OCI-LY3 (cell line): ENCODE results near the gene XAB2.
"Not testable (repeated sequence)": the region's sequence is repeated elsewhere in the genome, so short reads cannot be mapped to it uniquely, and the experiment has no call there.

Experiments used
- H2AFZ ChIP-seq: fragments of 200-600, 300-600 bp; shearing (Covaris generic); 2 replicates; pipeline ENCODE4 v1.6.0; 2014; ENCODE audit warnings: antibody characterized with exemption, low read depth, low read length
- H3K27ac ChIP-seq: fragments of 200-600, 300-600 bp; sonication (generic); 2 replicates; pipeline ENCODE4 v1.5.1; 2014; ENCODE audit warnings: mild to moderate bottlenecking, low read length, moderate library complexity, mixed read lengths
- H3K27me3 ChIP-seq: fragments of 200-600, 300-600 bp; sonication (generic); 2 replicates; pipeline ENCODE4 v1.6.1; 2014; ENCODE audit warnings: low read depth, low read length, mixed read lengths
- H3K36me3 ChIP-seq: fragments of 200-600, 300-600 bp; sonication (generic); replicated peaks from 2 replicates; pipeline ENCODE3; 2014; ENCODE audit warnings: low read depth, low read length, mixed read lengths
- H3K4me1 ChIP-seq: fragments of 300-600, 200-600 bp; sonication (generic); 2 replicates; pipeline ENCODE4 v1.6.1; 2014; ENCODE audit warnings: low read length, mixed read lengths
- H3K4me2 ChIP-seq: fragments of 200-600, 300-600 bp; sonication (generic); 2 replicates; pipeline ENCODE4 v1.6.1; 2014; ENCODE audit warnings: low read length, mixed read lengths
- H3K4me3 ChIP-seq: fragments of 300-600, 200-600 bp; sonication (generic); 2 replicates; pipeline ENCODE4 v1.5.1; 2014; ENCODE audit warnings: antibody characterized with exemption, mild to moderate bottlenecking, low read length, moderate library complexity
- H3K79me2 ChIP-seq: fragments of 300-600, 200-600 bp; shearing (Covaris generic); 2 replicates; pipeline ENCODE4 v1.6.1; 2014; ENCODE audit warnings: mild to moderate bottlenecking, low read length, mixed read lengths
- H3K9ac ChIP-seq: fragments of 300-600, 200-600 bp; shearing (Covaris generic); 2 replicates; pipeline ENCODE4 v1.6.0; 2014; ENCODE audit warnings: mild to moderate bottlenecking, low read length, moderate library complexity
- H3K9me3 ChIP-seq: fragments of 200-600, 300-600 bp; shearing (Covaris generic); 2 replicates; pipeline ENCODE4 v1.6.1; 2014; ENCODE audit warnings: low read length, mixed read lengths; ENCODE audit not compliant: insufficient read depth
- H4K20me1 ChIP-seq: fragments of 200-600, 300-600 bp; sonication (generic); 2 replicates; pipeline ENCODE4 v1.6.1; 2016; ENCODE audit warnings: low read length, mixed read lengths; ENCODE audit not compliant: insufficient read depth
- CTCF ChIP-seq: fragments of 200-600, 300-600 bp; sonication (generic); IDR thresholded peaks from 2 replicates; pipeline ENCODE4 v1.5.1; 2014; ENCODE audit warnings: antibody characterized with exemption, low read length, low read depth
- EZH2phosphoT487 ChIP-seq: fragments of 200-600 bp; shearing (Covaris generic); IDR thresholded peaks from 2 replicates; pipeline ENCODE4 v1.6.1; 2018; ENCODE audit warnings: antibody characterized with exemption, mixed run types, low read depth

Gene XAB2

GRCh38 chr19:7578127-7578526 is 51.2 kb downstream of the XAB2 start:
- Histone ChIP-seq H3K27me3 (no peaks in the 10 kb centered on the region; the same call in 1 of the 2 replicates), H3K9ac (no peak overlapping the region), H3K36me3 (no peaks in the 10 kb centered on the region), H3K4me3 (no peak overlapping the region), H3K4me1 (no peaks in the 10 kb centered on the region), H4K20me1 (no peaks in the 10 kb centered on the region), H3K4me2 (no peak overlapping the region), H2AFZ (no peak overlapping the region), H3K27ac (no peak overlapping the region), H3K79me2 (no peaks in the 10 kb centered on the region), H3K9me3 (no peaks in the 10 kb centered on the region)
- no peak for TF ChIP-seq EZH2phosphoT487
- no peak for TF ChIP-seq CTCF

GRCh38 chr19:7577422-7577821 is 51.9 kb downstream of the XAB2 start:
- not testable (repeated sequence) for H3K79me2 ChIP-seq, H3K36me3 ChIP-seq, H3K4me3 ChIP-seq, H3K27ac ChIP-seq, H3K4me1 ChIP-seq, H4K20me1 ChIP-seq, H3K9ac ChIP-seq, H3K4me2 ChIP-seq, H2AFZ ChIP-seq, H3K27me3 ChIP-seq, H3K9me3 ChIP-seq

- no peaks in the 10 kb centered on the region for H4K20me1 ChIP-seq
- TF ChIP-seq CTCF, result no peak
- no peak for TF ChIP-seq EZH2phosphoT487
- H3K27me3 ChIP-seq, result no peaks in the 10 kb centered on the region; the same call in 1 of the 2 replicates
- no peak overlapping the region for H3K4me3 ChIP-seq
- H3K4me2 ChIP-seq, result no peak overlapping the region
- no peaks in the 10 kb centered on the region for H3K4me1 ChIP-seq
- no peak overlapping the region for H2AFZ ChIP-seq
- no peaks in the 10 kb centered on the region for H3K79me2 ChIP-seq
- no peak overlapping the region for H3K27ac ChIP-seq
- H3K9me3 ChIP-seq, result no peaks in the 10 kb centered on the region
- H3K36me3 ChIP-seq, result no peaks in the 10 kb centered on the region
- H3K9ac ChIP-seq, result no peak overlapping the region
Observed at GRCh38 chr19:7575434-7576040, 53.8 kb downstream of the XAB2 start.

- Histone ChIP-seq H2AFZ (no peak overlapping the region), H3K4me3 (no peak overlapping the region), H3K36me3 (no peaks in the 10 kb centered on the region), H3K9me3 (no peaks in the 10 kb centered on the region), H3K4me1 (no peaks in the 10 kb centered on the region), H3K27ac (no peak overlapping the region), H4K20me1 (no peaks in the 10 kb centered on the region), H3K4me2 (no peak overlapping the region), H3K27me3 (no peaks in the 10 kb centered on the region), H3K79me2 (no peaks in the 10 kb centered on the region), H3K9ac (no peak overlapping the region)
- TF ChIP-seq EZH2phosphoT487 (no peak), CTCF (no peak)
Observed at GRCh38 chr19:7570761-7571160, 58.6 kb downstream of the XAB2 start.
